ENCODE measurements around the gene KDM2A. TPM values are rescaled to one million over a fixed set of nuclear protein-coding genes. Genes with fewer than 3 reads are reported as not detected.

KDM2A gene
- total and polyA plus RNA-seq, 2 of the 13 experiments (the other 11 are each of a cell fraction or from before 2014, with no cell fraction given): 31.3 to 31.4 TPM

GRCh38 chr11:67286621-67287333, 167.7 kb downstream of the KDM2A start (continued):
- TF ChIP-seq ZNF574 (CRISPR knock-in tag; IDR thresholded peaks at IDR 0.05): no peak

GRCh38 chr11:67287355-67288197, 168.5 kb downstream of the KDM2A start:
- H3K27ac ChIP-seq (ENCODE audit: extremely low read length, insufficient read depth, low read length): peak overlapping the region; percentile 100
- ATAC-seq: peak; percentile 2
- ChIA-PET CTCF (ENCODE audit: low intra/inter-chr PET ratio, low total read pairs) (no interaction called here), POLR2A (interaction anchor here (0.8 to 7.7 kb wide), 14 partner anchors 8 to 114 kb away, joined by 3 to 66 read pairs (median 8); partner anchors contain the start of genes GRK2, POLD4, PPP1CA and RAD9A)
- H3K9me3 ChIP-seq (ENCODE audit: low read length): no peaks in the 10 kb centered on the region
- H2AFZ ChIP-seq (ENCODE audit: low read length): no peak overlapping the region
- H3K36me3 ChIP-seq (replicated peaks in 1 of 2; ENCODE audit: control insufficient read depth in 1 of 2, insufficient read depth in 2 of 2, low read length in 2 of 2): peaks cover 19 to 49% of the 10 kb centered on the region in 2 experiments; a peak in 4 of 5 replicates
- in situ Hi-C loops (cut with HindIII; ENCODE audit: extremely low pct_ligation_motif_present, low pct_unique_long_range_greater_than_20kb): no loop called here
- H4K20me1 ChIP-seq (ENCODE audit: insufficient read depth, low read length): no peaks in the 10 kb centered on the region
- 89% methylated on average over 14 of the region's 14 CpGs for WGBS (ENCODE audit: low lambda C conversion rate)
- no peaks in the 10 kb centered on the region for H3K27me3 ChIP-seq (ENCODE audit: control insufficient read depth in 1 of 2, insufficient read depth in 2 of 2, low read length in 2 of 2)
- peak overlapping the region; percentile 99 for H3K4me2 ChIP-seq (ENCODE audit: low read depth, low read length)
- BruUV-seq (replicated peaks): TSS peak; percentile 90
- H3K4me1 ChIP-seq (ENCODE audit: insufficient read depth, low read length): peaks cover 37% of the 10 kb centered on the region
- intact Hi-C loops (cut with micrococcal nuclease; ENCODE audit: unreplicated experiment): no loop called here
- no peak for FAIRE-seq
- no peak for DNase-seq (ENCODE audit: low spot score)
- peak overlapping the region; percentile 95 for H3K9ac ChIP-seq (ENCODE audit: insufficient read depth, low read depth, low read length)
- peaks cover 13% of the 10 kb centered on the region for H3K79me2 ChIP-seq (ENCODE audit: insufficient read depth, low read length)
- peak overlapping the region in 2 of 3 experiments; percentile 69 to 94; a peak in 4 of 6 replicates for H3K4me3 ChIP-seq (replicated peaks in 1 of 3; ENCODE audit: insufficient read depth in 1 of 3, low read depth in 2 of 3, low read length in 3 of 3)
- TF ChIP-seq ZFX (CRISPR knock-in tag; IDR thresholded peaks at IDR 0.05; ENCODE audit: low read depth): peak; percentile 30; the same call in 1 of the 2 replicates
- TF ChIP-seq TP53 (CRISPR knock-in tag; conservative IDR thresholded peaks at IDR 0.05): no peak
- TF ChIP-seq KDM2A (CRISPR knock-in tag; IDR thresholded peaks at IDR 0.05; ENCODE audit: borderline replicate concordance, low read depth): no peak
- peak; percentile 10 for TF ChIP-seq TEAD3 (CRISPR knock-in tag; optimal IDR thresholded peaks at IDR 0.05; ENCODE audit: borderline replicate concordance)
- TF ChIP-seq ZC3H13 (CRISPR knock-in tag; IDR thresholded peaks at IDR 0.05): 0 out of 2 replicates have a peak, but pooled peaks have one; percentile 35
- TF ChIP-seq NFATC3 (CRISPR knock-in tag; IDR thresholded peaks at IDR 0.05): 0 out of 2 replicates have a peak, but pooled peaks have one; percentile 36
- TF ChIP-seq CBFB (CRISPR knock-in tag; IDR thresholded peaks at IDR 0.05): no peak
- no peak for TF ChIP-seq ZNF605 (CRISPR knock-in tag; IDR thresholded peaks at IDR 0.05)
- 0 out of 2 replicates have a peak, but pooled peaks have one; percentile 35 for TF ChIP-seq ZNF616 (CRISPR knock-in tag; IDR thresholded peaks at IDR 0.05; ENCODE audit: low read depth)
- no peak for TF ChIP-seq KDM6A (CRISPR knock-in tag; IDR thresholded peaks at IDR 0.05; ENCODE audit: low read depth)
- TF ChIP-seq JARID2 (CRISPR knock-in tag; IDR thresholded peaks at IDR 0.05; ENCODE audit: insufficient replicate concordance): no peak
- TF ChIP-seq HMG20A (CRISPR knock-in tag; IDR thresholded peaks at IDR 0.05; ENCODE audit: borderline replicate concordance): no peak
- 0 out of 2 replicates have a peak, but pooled peaks have one; percentile 10 for TF ChIP-seq MEF2D (CRISPR knock-in tag; IDR thresholded peaks at IDR 0.05)
- TF ChIP-seq ZNF766 (CRISPR knock-in tag; IDR thresholded peaks at IDR 0.05; ENCODE audit: borderline replicate concordance): no peak
- no peak for TF ChIP-seq ZBTB43 (CRISPR knock-in tag; conservative IDR thresholded peaks at IDR 0.05)
- TF ChIP-seq ZNF572 (CRISPR knock-in tag; IDR thresholded peaks at IDR 0.05): 0 out of 2 replicates have a peak, but pooled peaks have one; percentile 59
- TF ChIP-seq ZNF263 (CRISPR knock-in tag; IDR thresholded peaks at IDR 0.05): peak; percentile 63
